ENCODE data around the gene CPA2.

DNA sequence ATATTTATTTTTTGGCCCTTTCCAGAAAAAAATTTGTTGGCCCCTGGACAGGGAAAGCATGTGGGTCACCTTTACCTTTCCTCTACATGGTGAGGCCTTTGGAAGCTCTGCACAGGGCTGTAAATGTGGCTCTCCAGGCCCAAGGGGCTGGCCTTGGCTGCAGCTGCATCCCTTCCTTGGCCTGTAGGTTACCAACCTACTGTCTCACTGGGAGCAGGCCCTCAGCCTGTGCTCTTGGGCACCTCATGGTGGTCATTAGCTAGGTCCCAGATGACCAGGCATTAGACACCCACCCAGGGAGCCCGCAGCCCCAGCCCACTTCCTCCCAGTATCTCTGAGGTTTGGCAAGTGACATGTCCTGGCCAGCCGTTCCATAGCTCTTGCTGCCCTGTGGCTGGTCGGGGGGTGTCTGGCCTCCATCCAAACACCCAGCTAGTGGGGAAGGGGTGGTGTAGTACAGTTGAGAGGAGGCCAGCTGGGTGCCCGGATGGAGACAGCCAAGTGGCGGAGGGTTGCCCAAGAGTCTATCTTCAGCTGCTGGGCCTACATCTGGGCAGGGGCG, 70.8 kb downstream of the CPA2 start:
- TF ChIP-seq POLR2AphosphoS5 (IDR thresholded peaks at IDR 0.05; ENCODE audit: low read depth, low read length) (no peak), EP300 (IDR thresholded peaks at IDR 0.05; ENCODE audit: borderline replicate concordance in 1 of 2, low read depth in 1 of 2, low read length in 1 of 2) (no peak), JUND (IDR thresholded peaks at IDR 0.05) (no peak), MAX (IDR thresholded peaks at IDR 0.05; ENCODE audit: low read depth) (no peak), SIN3A (IDR thresholded peaks at IDR 0.05; ENCODE audit: borderline replicate concordance, low read depth, low read length) (no peak), ELF1 (IDR thresholded peaks at IDR 0.05) (no peak)
- TF ChIP-seq, protein P1, sequence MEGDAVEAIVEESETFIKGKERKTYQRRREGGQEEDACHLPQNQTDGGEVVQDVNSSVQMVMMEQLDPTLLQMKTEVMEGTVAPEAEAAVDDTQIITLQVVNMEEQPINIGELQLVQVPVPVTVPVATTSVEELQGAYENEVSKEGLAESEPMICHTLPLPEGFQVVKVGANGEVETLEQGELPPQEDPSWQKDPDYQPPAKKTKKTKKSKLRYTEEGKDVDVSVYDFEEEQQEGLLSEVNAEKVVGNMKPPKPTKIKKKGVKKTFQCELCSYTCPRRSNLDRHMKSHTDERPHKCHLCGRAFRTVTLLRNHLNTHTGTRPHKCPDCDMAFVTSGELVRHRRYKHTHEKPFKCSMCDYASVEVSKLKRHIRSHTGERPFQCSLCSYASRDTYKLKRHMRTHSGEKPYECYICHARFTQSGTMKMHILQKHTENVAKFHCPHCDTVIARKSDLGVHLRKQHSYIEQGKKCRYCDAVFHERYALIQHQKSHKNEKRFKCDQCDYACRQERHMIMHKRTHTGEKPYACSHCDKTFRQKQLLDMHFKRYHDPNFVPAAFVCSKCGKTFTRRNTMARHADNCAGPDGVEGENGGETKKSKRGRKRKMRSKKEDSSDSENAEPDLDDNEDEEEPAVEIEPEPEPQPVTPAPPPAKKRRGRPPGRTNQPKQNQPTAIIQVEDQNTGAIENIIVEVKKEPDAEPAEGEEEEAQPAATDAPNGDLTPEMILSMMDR (IDR thresholded peaks at IDR 0.05), result no peak
- TF ChIP-seq, protein P2, sequence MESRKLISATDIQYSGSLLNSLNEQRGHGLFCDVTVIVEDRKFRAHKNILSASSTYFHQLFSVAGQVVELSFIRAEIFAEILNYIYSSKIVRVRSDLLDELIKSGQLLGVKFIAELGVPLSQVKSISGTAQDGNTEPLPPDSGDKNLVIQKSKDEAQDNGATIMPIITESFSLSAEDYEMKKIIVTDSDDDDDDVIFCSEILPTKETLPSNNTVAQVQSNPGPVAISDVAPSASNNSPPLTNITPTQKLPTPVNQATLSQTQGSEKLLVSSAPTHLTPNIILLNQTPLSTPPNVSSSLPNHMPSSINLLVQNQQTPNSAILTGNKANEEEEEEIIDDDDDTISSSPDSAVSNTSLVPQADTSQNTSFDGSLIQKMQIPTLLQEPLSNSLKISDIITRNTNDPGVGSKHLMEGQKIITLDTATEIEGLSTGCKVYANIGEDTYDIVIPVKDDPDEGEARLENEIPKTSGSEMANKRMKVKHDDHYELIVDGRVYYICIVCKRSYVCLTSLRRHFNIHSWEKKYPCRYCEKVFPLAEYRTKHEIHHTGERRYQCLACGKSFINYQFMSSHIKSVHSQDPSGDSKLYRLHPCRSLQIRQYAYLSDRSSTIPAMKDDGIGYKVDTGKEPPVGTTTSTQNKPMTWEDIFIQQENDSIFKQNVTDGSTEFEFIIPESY (IDR thresholded peaks at IDR 0.05; ENCODE audit: borderline replicate concordance, low read depth), result no peak
- TF ChIP-seq, protein P3, sequence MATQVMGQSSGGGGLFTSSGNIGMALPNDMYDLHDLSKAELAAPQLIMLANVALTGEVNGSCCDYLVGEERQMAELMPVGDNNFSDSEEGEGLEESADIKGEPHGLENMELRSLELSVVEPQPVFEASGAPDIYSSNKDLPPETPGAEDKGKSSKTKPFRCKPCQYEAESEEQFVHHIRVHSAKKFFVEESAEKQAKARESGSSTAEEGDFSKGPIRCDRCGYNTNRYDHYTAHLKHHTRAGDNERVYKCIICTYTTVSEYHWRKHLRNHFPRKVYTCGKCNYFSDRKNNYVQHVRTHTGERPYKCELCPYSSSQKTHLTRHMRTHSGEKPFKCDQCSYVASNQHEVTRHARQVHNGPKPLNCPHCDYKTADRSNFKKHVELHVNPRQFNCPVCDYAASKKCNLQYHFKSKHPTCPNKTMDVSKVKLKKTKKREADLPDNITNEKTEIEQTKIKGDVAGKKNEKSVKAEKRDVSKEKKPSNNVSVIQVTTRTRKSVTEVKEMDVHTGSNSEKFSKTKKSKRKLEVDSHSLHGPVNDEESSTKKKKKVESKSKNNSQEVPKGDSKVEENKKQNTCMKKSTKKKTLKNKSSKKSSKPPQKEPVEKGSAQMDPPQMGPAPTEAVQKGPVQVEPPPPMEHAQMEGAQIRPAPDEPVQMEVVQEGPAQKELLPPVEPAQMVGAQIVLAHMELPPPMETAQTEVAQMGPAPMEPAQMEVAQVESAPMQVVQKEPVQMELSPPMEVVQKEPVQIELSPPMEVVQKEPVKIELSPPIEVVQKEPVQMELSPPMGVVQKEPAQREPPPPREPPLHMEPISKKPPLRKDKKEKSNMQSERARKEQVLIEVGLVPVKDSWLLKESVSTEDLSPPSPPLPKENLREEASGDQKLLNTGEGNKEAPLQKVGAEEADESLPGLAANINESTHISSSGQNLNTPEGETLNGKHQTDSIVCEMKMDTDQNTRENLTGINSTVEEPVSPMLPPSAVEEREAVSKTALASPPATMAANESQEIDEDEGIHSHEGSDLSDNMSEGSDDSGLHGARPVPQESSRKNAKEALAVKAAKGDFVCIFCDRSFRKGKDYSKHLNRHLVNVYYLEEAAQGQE (IDR thresholded peaks at IDR 0.05; ENCODE audit: low read depth, low read length), result no peak
